ENCODE measurements around the gene SLC4A7.

GRCh38 chr3:27464646-27465045 lies 19.5 kb downstream of the SLC4A7 start:
- TF ChIP-seq POLR2A (IDR thresholded peaks at IDR 0.05): no peak
- no peak for TF ChIP-seq CTCF (IDR thresholded peaks at IDR 0.05)
